ENCODE data around the gene CTRB2. TPM values are rescaled to one million over a fixed set of nuclear protein-coding genes. Genes with fewer than 3 reads are reported as not detected.

CTRB2 gene
- 0.63 TPM in 1 of 2 replicates, not detected in the other for total RNA-seq
- polyA plus RNA-seq = 0.76 TPM in 1 of 2 replicates, not detected in the other

DNA sequence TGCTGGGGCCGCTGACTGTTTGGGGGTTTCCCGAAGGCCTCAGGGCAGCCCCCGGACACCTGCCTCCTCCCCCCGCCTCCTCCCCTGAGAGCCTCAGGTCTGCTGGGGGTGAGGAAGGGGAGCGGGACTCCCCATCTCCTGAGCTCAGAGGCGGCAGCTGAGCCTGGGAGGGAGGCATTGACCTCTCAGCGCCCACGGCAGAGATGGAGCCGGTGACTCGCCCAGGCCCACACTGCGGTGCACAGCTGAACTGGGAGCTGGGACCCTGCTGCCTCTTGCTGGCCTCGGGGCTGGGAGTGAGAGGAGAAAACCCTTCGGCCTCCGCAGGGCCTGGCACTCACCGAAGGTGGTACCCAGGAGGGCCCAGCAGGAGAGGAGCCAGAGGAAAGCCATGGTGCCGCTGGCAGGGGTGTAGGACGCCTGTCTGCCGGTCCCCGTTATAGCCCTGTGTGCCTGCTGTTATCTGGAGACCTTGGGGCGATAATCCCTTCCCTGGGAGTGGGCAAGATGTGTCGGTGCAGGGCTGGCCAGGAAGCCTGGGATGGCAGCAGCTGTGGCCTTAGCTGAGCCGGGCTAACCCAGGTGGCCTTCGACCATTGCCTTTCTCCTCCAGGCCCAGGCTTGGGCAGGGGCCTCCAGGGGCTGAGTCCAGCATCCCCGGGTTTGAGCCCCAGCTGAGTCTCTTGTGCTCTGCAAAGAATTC, at the start of gene CTRB2:
Gene CTRB2 (minus strand): TSS at position 413 of the 703 bp plus-strand sequence. CDS start 20 bp downstream, at position 393.
- no peak within 1 kb of the TSS for H3K27ac ChIP-seq
- no peaks in the 10 kb centered on the region for H3K36me3 ChIP-seq
- H3K27me3 ChIP-seq = no peaks in the 10 kb centered on the region
- no peak for DNase-seq (ENCODE audit: low read depth in 1 of 2, low spot score in 1 of 2)
- TF ChIP-seq, protein P1, sequence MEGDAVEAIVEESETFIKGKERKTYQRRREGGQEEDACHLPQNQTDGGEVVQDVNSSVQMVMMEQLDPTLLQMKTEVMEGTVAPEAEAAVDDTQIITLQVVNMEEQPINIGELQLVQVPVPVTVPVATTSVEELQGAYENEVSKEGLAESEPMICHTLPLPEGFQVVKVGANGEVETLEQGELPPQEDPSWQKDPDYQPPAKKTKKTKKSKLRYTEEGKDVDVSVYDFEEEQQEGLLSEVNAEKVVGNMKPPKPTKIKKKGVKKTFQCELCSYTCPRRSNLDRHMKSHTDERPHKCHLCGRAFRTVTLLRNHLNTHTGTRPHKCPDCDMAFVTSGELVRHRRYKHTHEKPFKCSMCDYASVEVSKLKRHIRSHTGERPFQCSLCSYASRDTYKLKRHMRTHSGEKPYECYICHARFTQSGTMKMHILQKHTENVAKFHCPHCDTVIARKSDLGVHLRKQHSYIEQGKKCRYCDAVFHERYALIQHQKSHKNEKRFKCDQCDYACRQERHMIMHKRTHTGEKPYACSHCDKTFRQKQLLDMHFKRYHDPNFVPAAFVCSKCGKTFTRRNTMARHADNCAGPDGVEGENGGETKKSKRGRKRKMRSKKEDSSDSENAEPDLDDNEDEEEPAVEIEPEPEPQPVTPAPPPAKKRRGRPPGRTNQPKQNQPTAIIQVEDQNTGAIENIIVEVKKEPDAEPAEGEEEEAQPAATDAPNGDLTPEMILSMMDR (IDR thresholded peaks at IDR 0.05; ENCODE audit: low read depth, low read length) = no peak
- no peaks in the 10 kb centered on the region for H3K9me3 ChIP-seq (ENCODE audit: low read depth)
- no peak within 1 kb of the TSS for H3K4me3 ChIP-seq
- H3K4me1 ChIP-seq (ENCODE audit: low read depth) = no peaks in the 10 kb centered on the region

- Histone ChIP-seq H3K36me3 (no peaks in the 10 kb centered on the region), H3K9me3 (ENCODE audit: low read depth) (no peaks in the 10 kb centered on the region), H3K27me3 (no peaks in the 10 kb centered on the region), H3K4me3 (no peak overlapping the region), H3K4me1 (ENCODE audit: low read depth) (peaks cover 70% of the 10 kb centered on the region), H3K27ac (peak overlapping the region; percentile 89)
- DNase-seq (ENCODE audit: low read depth in 1 of 2, low spot score in 1 of 2) = peak in 1 of 2 donors; percentile 64
- TF ChIP-seq, protein P1 (IDR thresholded peaks at IDR 0.05; ENCODE audit: low read depth, low read length) = no peak
These were observed 49.2 kb upstream of the CTRB2 start for GRCh38 chr16:75256059-75256571.

DNA sequence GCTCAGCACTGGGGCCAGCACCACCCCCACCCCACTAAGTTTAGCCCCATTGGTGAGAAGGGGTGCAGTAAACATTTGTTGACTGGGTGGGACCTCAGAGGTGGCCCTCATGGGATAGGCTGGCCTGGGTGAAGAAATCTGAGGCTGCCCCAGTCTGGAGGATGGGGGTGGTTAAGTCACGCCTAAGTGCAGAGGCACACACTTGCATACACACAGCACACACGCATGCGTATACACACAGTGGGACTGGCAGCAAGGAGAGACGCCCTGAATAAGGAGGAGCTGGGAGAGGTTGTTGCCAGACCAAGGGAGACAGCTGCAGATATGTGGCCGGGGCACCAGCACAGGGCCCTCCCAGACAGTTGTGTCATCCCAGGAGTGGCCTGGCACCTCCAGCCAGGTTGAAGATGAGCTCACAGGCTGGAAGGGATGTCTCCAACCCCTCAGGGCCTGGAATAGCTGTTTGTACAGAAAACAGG, 47.4 kb upstream of the CTRB2 start:
- peaks cover 77% of the 10 kb centered on the region for H3K4me1 ChIP-seq (ENCODE audit: low read depth)
- peak overlapping the region; percentile 89 for H3K27ac ChIP-seq
- no peaks in the 10 kb centered on the region for H3K27me3 ChIP-seq
- TF ChIP-seq, protein P1 (IDR thresholded peaks at IDR 0.05; ENCODE audit: low read depth, low read length) = no peak
- H3K9me3 ChIP-seq (ENCODE audit: low read depth) = no peaks in the 10 kb centered on the region
- peak in 1 of 2 donors; percentile 63 for DNase-seq (ENCODE audit: low read depth in 1 of 2, low spot score in 1 of 2)
- no peak overlapping the region for H3K4me3 ChIP-seq
- no peaks in the 10 kb centered on the region for H3K36me3 ChIP-seq

GRCh38 chr16:75252946-75253911, 46.3 kb upstream of the CTRB2 start:
- H3K27ac ChIP-seq = peak overlapping the region; percentile 87
- H3K4me1 ChIP-seq (ENCODE audit: low read depth) = peaks cover 67% of the 10 kb centered on the region

More at GRCh38 chr16:75252946-75253911, 46.3 kb upstream of the CTRB2 start:
- TF ChIP-seq, protein P1 (IDR thresholded peaks at IDR 0.05; ENCODE audit: low read depth, low read length) = no peak
- Histone ChIP-seq H3K27me3 (no peaks in the 10 kb centered on the region), H3K4me3 (no peak overlapping the region), H3K9me3 (ENCODE audit: low read depth) (no peaks in the 10 kb centered on the region), H3K36me3 (no peaks in the 10 kb centered on the region)
- DNase-seq (ENCODE audit: low read depth in 1 of 2, low spot score in 1 of 2) = peak in 1 of 2 donors; percentile 92
